ENCODE measurements around the gene SMARCA1. TPM values are rescaled to one million over a fixed set of nuclear protein-coding genes. Genes with fewer than 3 reads are reported as not detected.

SMARCA1 gene
- total RNA-seq, 1 experiment from 2014 or later, result 56.9 TPM

DNA sequence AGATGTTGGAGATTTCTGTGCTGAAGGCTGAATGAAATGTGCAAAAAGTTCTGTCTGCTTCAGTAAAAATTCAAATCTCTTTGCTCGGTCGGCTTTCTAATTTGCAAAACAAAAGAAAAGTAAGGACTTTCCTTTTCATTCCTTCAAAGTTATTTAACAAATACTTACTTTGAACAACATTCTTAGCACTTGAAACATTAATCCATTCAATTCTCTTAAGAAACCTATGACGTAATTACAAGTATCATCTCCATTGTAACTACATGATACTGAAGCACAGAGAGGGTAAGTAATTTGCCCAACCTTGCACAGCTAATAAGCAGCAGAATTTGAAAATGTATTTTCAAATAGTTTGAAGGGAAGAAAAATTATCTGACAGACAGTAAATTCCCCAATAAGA, 6.9 kb downstream of the SMARCA1 start:
- intact Hi-C loops (cut with micrococcal nuclease; ENCODE audit: unreplicated experiment), result no loop called here
- DNase-seq (ENCODE audit: low spot score), result no peak
- TF ChIP-seq CTCF (conservative IDR thresholded peaks at IDR 0.05; ENCODE audit: low read depth, low read length) (no peak), EZH2 (IDR thresholded peaks at IDR 0.05; ENCODE audit: borderline replicate concordance, low read depth, low read length, poor library complexity, severe bottlenecking) (no peak)
- Histone ChIP-seq H3K36me3 (ENCODE audit: insufficient read depth, low read length, poor library complexity, severe bottlenecking) (peaks cover 12% of the 10 kb centered on the region), H3K9me3 (ENCODE audit: low read depth, low read length, poor library complexity, severe bottlenecking) (no peaks in the 10 kb centered on the region), H3K4me3 (ENCODE audit: low read depth, low read length, poor library complexity, severe bottlenecking) (no peak overlapping the region), H3K4me1 (ENCODE audit: insufficient read depth, low read length, poor library complexity, severe bottlenecking) (peaks cover 17% of the 10 kb centered on the region), H3K27ac (ENCODE audit: low read depth, low read length, poor library complexity, severe bottlenecking) (no peak overlapping the region), H3K27me3 (replicated peaks; ENCODE audit: insufficient read depth, low read depth, low read length, poor library complexity) (no peaks in the 10 kb centered on the region)
- no TSS peak for BruUV-seq (replicated peaks)
- POLR2A ChIA-PET (ENCODE audit: low non-redundant PET), result no interaction called here
- CTCF ChIA-PET, result no interaction called here

DNA sequence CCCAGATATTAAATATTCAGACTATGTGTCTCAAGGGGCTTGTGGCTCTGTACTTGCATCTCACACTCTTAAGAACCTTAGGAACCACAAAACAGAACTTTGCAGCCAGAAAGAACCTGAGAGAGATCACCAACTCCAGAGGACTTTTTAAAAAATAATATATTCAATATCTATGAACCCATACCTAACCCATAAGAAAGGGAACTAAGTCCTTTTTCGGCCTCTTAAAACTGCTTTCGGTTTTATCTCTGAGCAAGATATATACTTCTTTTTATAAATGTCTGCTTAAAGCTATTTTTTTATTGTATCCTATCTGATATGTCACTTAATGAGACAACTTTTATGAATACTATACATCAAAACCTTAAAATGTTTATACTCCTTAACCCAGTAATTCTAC, 10.9 kb downstream of the SMARCA1 start:
- intact Hi-C loops (cut with micrococcal nuclease; ENCODE audit: unreplicated experiment), result no loop called here
- Histone ChIP-seq H3K4me1 (ENCODE audit: insufficient read depth, low read length, poor library complexity, severe bottlenecking) (peaks cover 5% of the 10 kb centered on the region), H3K27ac (ENCODE audit: low read depth, low read length, poor library complexity, severe bottlenecking) (no peak overlapping the region), H3K36me3 (ENCODE audit: insufficient read depth, low read length, poor library complexity, severe bottlenecking) (peaks cover 16% of the 10 kb centered on the region), H3K4me3 (ENCODE audit: low read depth, low read length, poor library complexity, severe bottlenecking) (no peak overlapping the region), H3K27me3 (replicated peaks; ENCODE audit: insufficient read depth, low read depth, low read length, poor library complexity) (no peaks in the 10 kb centered on the region), H3K9me3 (ENCODE audit: low read depth, low read length, poor library complexity, severe bottlenecking) (no peaks in the 10 kb centered on the region)
- POLR2A ChIA-PET (ENCODE audit: low non-redundant PET), result no interaction called here
- no peak for DNase-seq (ENCODE audit: low spot score)
- CTCF ChIA-PET, result no interaction called here
- BruUV-seq (replicated peaks), result no TSS peak
- TF ChIP-seq EZH2 (IDR thresholded peaks at IDR 0.05; ENCODE audit: borderline replicate concordance, low read depth, low read length, poor library complexity, severe bottlenecking) (no peak), CTCF (conservative IDR thresholded peaks at IDR 0.05; ENCODE audit: low read depth, low read length) (no peak)

- Histone ChIP-seq H3K27me3 (replicated peaks; ENCODE audit: insufficient read depth, low read depth, low read length, poor library complexity) (no peaks in the 10 kb centered on the region), H3K4me1 (ENCODE audit: insufficient read depth, low read length, poor library complexity, severe bottlenecking) (no peaks in the 10 kb centered on the region), H3K36me3 (ENCODE audit: insufficient read depth, low read length, poor library complexity, severe bottlenecking) (peaks cover 23% of the 10 kb centered on the region), H3K4me3 (ENCODE audit: low read depth, low read length, poor library complexity, severe bottlenecking) (no peak overlapping the region), H3K27ac (ENCODE audit: low read depth, low read length, poor library complexity, severe bottlenecking) (no peak overlapping the region), H3K9me3 (ENCODE audit: low read depth, low read length, poor library complexity, severe bottlenecking) (no peaks in the 10 kb centered on the region)
- DNase-seq (ENCODE audit: low spot score), result no peak
- ChIA-PET CTCF (no interaction called here), POLR2A (ENCODE audit: low non-redundant PET) (no interaction called here)
- intact Hi-C loops (cut with micrococcal nuclease; ENCODE audit: unreplicated experiment), result no loop called here
- TF ChIP-seq EZH2 (IDR thresholded peaks at IDR 0.05; ENCODE audit: borderline replicate concordance, low read depth, low read length, poor library complexity, severe bottlenecking) (no peak), CTCF (conservative IDR thresholded peaks at IDR 0.05; ENCODE audit: low read depth, low read length) (no peak)
- no TSS peak for BruUV-seq (replicated peaks)
These were observed 11.6 kb downstream of the SMARCA1 start for GRCh38 chrX:129511689-129512088.

All from A673 (cell line).